ELR (cell line): ENCODE measurements around the gene PIK3R3.
"Not testable (repeated sequence)": the region's sequence is repeated elsewhere in the genome, so short reads cannot be mapped to it uniquely, and the experiment has no call there.

Source experiments
- DNase-seq: peaks from one replicate; pipeline ENCODE4 v3.0.0-alpha.2; 2015; ENCODE audit warnings: low read depth

The PIK3R3 gene

GRCh38 chr1:46065405-46065804 lies 67.0 kb downstream of the PIK3R3 start:
- peak; percentile 13 for DNase-seq

- DNase-seq: no peak
Observed at GRCh38 chr1:46064708-46065107, 67.7 kb downstream of the PIK3R3 start.

GRCh38 chr1:46062651-46063319 lies 69.6 kb downstream of the PIK3R3 start:
- peak; percentile 22 for DNase-seq

GRCh38 chr1:46061146-46061545 lies 71.3 kb downstream of the PIK3R3 start:
- DNase-seq: no peak

GRCh38 chr1:46058936-46059335 lies 73.5 kb downstream of the PIK3R3 start:
- DNase-seq: no peak

- DNase-seq: no peak
Observed at GRCh38 chr1:46057781-46058180, 74.6 kb downstream of the PIK3R3 start.

GRCh38 chr1:46057215-46057614 lies 75.2 kb downstream of the PIK3R3 start:
- not testable (repeated sequence) for DNase-seq

GRCh38 chr1:46056325-46056724 lies 76.1 kb downstream of the PIK3R3 start:
- DNase-seq: no peak

- no peak for DNase-seq
Observed at GRCh38 chr1:46053734-46054133, 78.7 kb downstream of the PIK3R3 start.

GRCh38 chr1:46044116-46044515 lies 88.3 kb downstream of the PIK3R3 start:
- DNase-seq: no peak

GRCh38 chr1:46043458-46044017 lies 88.9 kb downstream of the PIK3R3 start:
- no peak for DNase-seq

GRCh38 chr1:46041974-46042373 lies 90.5 kb downstream of the PIK3R3 start:
- DNase-seq: no peak

- no peak for DNase-seq
Observed at GRCh38 chr1:46041551-46041950, 90.9 kb downstream of the PIK3R3 start.

GRCh38 chr1:46039571-46040052 lies 92.8 kb downstream of the PIK3R3 start:
- DNase-seq: no peak

GRCh38 chr1:46036894-46037839 lies 95.3 kb downstream of the PIK3R3 start:
- peak; percentile 81 for DNase-seq

- DNase-seq: no peak
Observed at GRCh38 chr1:46034601-46035516, 97.6 kb downstream of the PIK3R3 start.

- DNase-seq: peak; percentile 75
Observed at GRCh38 chr1:46030876-46031660, 101.4 kb downstream of the PIK3R3 start.

- no peak for DNase-seq
Observed at GRCh38 chr1:46030074-46030870, 102.2 kb downstream of the PIK3R3 start.

GRCh38 chr1:46027788-46028573 lies 104.4 kb downstream of the PIK3R3 start:
- no peak for DNase-seq
